Neural cell (in vitro differentiated cells): ENCODE results near the gene CELF5.

ENCODE experiments used
- CTCF ChIP-seq: fragments of 450-650 bp; IDR thresholded peaks from 2 replicates; pipeline ENCODE4 v1.5.1; 2014; ENCODE audit warnings: antibody characterized with exemption, mild to moderate bottlenecking, moderate library complexity; ENCODE audit not compliant: poor library complexity, severe bottlenecking
- EP300 ChIP-seq: fragments of 450-650 bp; conservative IDR thresholded peaks from 2 replicates; pipeline ENCODE4 v1.6.1; 2014; ENCODE audit warnings: antibody characterized with exemption, mild to moderate bottlenecking, moderate library complexity; ENCODE audit not compliant: poor library complexity, severe bottlenecking
- EZH2 ChIP-seq: fragments of 200-600, 300-800 bp; shearing (Covaris generic), sonication (generic); IDR thresholded peaks from 2 replicates; pipeline ENCODE4 v1.6.1; 2014; ENCODE audit warnings: antibody characterized with exemption, low read length, borderline replicate concordance, mild to moderate bottlenecking; ENCODE audit not compliant: insufficient read depth, poor library complexity, severe bottlenecking
- MXI1 ChIP-seq: fragments of 450-650 bp; conservative IDR thresholded peaks from 2 replicates; pipeline ENCODE4 v1.6.1; 2014; ENCODE audit warnings: antibody characterized with exemption, mild to moderate bottlenecking; ENCODE audit not compliant: poor library complexity, severe bottlenecking
- POLR2AphosphoS5 ChIP-seq: IDR thresholded peaks from 2 replicates; pipeline ENCODE4 v1.6.1; 2012
- RAD21 ChIP-seq: fragments of 450-650 bp; conservative IDR thresholded peaks from 2 replicates; pipeline ENCODE4 v1.6.1; 2014; ENCODE audit warnings: antibody characterized with exemption, mild to moderate bottlenecking, moderate library complexity
- REST ChIP-seq: IDR thresholded peaks from 2 replicates; pipeline ENCODE4 v1.6.1; 2012; ENCODE audit warnings: borderline replicate concordance
- SMC3 ChIP-seq: fragments of 450-650 bp; conservative IDR thresholded peaks from 2 replicates; pipeline ENCODE4 v1.6.1; 2014; ENCODE audit warnings: antibody characterized with exemption, mild to moderate bottlenecking, moderate library complexity; ENCODE audit not compliant: poor library complexity
- TAF1 ChIP-seq: IDR thresholded peaks from 2 replicates; pipeline ENCODE4 v1.6.1; 2012; ENCODE audit warnings: low read depth

- no peak for TF ChIP-seq POLR2AphosphoS5
- no peak for TF ChIP-seq CTCF
- TF ChIP-seq RAD21: no peak
- no peak for TF ChIP-seq MXI1
- no peak for TF ChIP-seq REST
- TF ChIP-seq EP300: no peak
- no peak for TF ChIP-seq TAF1
- TF ChIP-seq EZH2: no peak
- no peak for TF ChIP-seq SMC3
Measured at GRCh38 chr19:3253270-3253669, 28.8 kb downstream of the CELF5 start.
